K562 (cell line): Measurements from ENCODE around the gene RALGPS1. TPM values are rescaled to one million over a fixed set of nuclear protein-coding genes. Genes with fewer than 3 reads are reported as not detected.

Source experiments
- ATAC-seq: fragments of 200-7000 bp; cut with Tn5 transposase; 3 replicates; pipeline ENCODE4 v1.9.1; 2020; ENCODE audit warnings: moderate library complexity
- BruUV-seq: library from RNA; stranded (reverse); fragments of 400-500 nt; replicated peaks from 2 replicates; lab custom pipeline; 2021; lab: Mats Ljungman, UMichigan
- CTCF ChIA-PET: fragments of 300-600 bp; formaldehyde crosslinking; extraction: SDS; loops from one replicate; lab custom pipeline; 2021; ENCODE audit warnings: low intra/inter-chr PET ratio; lab: Yijun Ruan, JAX
- POLR2A ChIA-PET: fragments of 300-600, 350-650 bp; sonication (Branson Sonifier 250); formaldehyde crosslinking; extraction: SDS; loops from one replicate; lab custom pipeline; 2021; ENCODE audit warnings: antibody characterized with exemption, inconsistent platforms; lab: Yijun Ruan, JAX
- DNase-seq, 4 experiments: peaks; one replicate each; pipeline versions ENCODE4 v3.0.0 to v3.0.0-alpha.2; 2011 to 2018; ENCODE audit warnings: low spot score in 3 of 4, mixed read lengths in 3 of 4; ENCODE audit errors: extremely low read depth in 1 of 4
- FAIRE-seq: peaks from 2 replicates; lab custom pipeline; 2011; peaks lifted over from hg19 to GRCh38; lab: Jason Lieb, UNC
- H2AFZ ChIP-seq: 2 replicates; pipeline ENCODE4 v1.6.0; 2011; ENCODE audit warnings: low read depth, low read length, control low read depth, inconsistent platforms
- H3K27ac ChIP-seq: fragments of 200-600 bp; 3 replicates; pipeline ENCODE4 v1.8.0; 2011; ENCODE audit warnings: low read depth, mild to moderate bottlenecking, control low read depth, inconsistent platforms, low read length, moderate library complexity, mixed read lengths; ENCODE audit errors: extremely low read depth
- H3K27me3 ChIP-seq, 2 experiments: fragments of 300-600 bp in 1 of 2; 2 replicates in 1 of 2; 3 replicates in 1 of 2; pipeline versions ENCODE4 v1.6.0 to v1.8.0; 2011; ENCODE audit warnings: inconsistent platforms in 2 of 2, low read length in 2 of 2, mild to moderate bottlenecking in 1 of 2, mixed read lengths in 1 of 2, moderate library complexity in 1 of 2; ENCODE audit not compliant: control insufficient read depth in 2 of 2, insufficient read depth in 2 of 2
- H3K36me3 ChIP-seq: fragments of 300-600 bp; 3 replicates; pipeline ENCODE4 v1.8.0; 2011; ENCODE audit warnings: mild to moderate bottlenecking, low read length, inconsistent platforms; ENCODE audit not compliant: control insufficient read depth, insufficient read depth
- H3K4me1 ChIP-seq, 2 experiments: fragments of 200-600 bp in 1 of 2; replicated peaks in 1 of 2; 2 replicates in 1 of 2; 3 replicates in 1 of 2; pipeline versions ENCODE4 v1.5.1 to v1.8.0; 2011; ENCODE audit warnings: inconsistent platforms in 2 of 2, low read length in 2 of 2, mild to moderate bottlenecking in 1 of 2, mixed read lengths in 1 of 2, moderate library complexity in 1 of 2; ENCODE audit not compliant: control insufficient read depth in 2 of 2, insufficient read depth in 2 of 2
- H3K4me2 ChIP-seq: 2 replicates; pipeline ENCODE4 v1.6.1; 2011; ENCODE audit warnings: low read length, control low read depth, inconsistent platforms, mixed read lengths; ENCODE audit not compliant: insufficient read depth
- H3K4me3 ChIP-seq: fragments of 200-600 bp; sonication (generic), shearing (Covaris generic); 2 replicates; pipeline ENCODE4 v1.5.1; 2016; ENCODE audit warnings: control low read depth, inconsistent platforms
- H3K79me2 ChIP-seq: fragments of 200-600 bp; 3 replicates; pipeline ENCODE4 v1.8.0; 2011; ENCODE audit warnings: low read length, inconsistent platforms; ENCODE audit not compliant: control insufficient read depth, insufficient read depth
- H3K9ac ChIP-seq, 2 experiments: 2 replicates each; pipeline versions ENCODE4 v1.6.0 to v1.6.1; 2011; ENCODE audit warnings: low read depth in 2 of 2, low read length in 2 of 2, control low read depth in 1 of 2, inconsistent platforms in 1 of 2, mild to moderate bottlenecking in 1 of 2, mixed read lengths in 1 of 2; ENCODE audit not compliant: insufficient read depth in 1 of 2
- H3K9me1 ChIP-seq: one replicate; pipeline ENCODE4 v1.6.0; 2011; ENCODE audit warnings: inconsistent platforms, mild to moderate bottlenecking, low read length, moderate library complexity; ENCODE audit not compliant: control insufficient read depth, insufficient read depth
- H3K9me3 ChIP-seq: replicated peaks from 2 replicates; pipeline ENCODE4 v1.5.1; 2011; ENCODE audit warnings: low read depth, low read length, inconsistent platforms; ENCODE audit not compliant: control insufficient read depth, insufficient read depth
- H4K20me1 ChIP-seq: replicated peaks from 2 replicates; pipeline ENCODE4 v1.6.1; 2011; ENCODE audit warnings: low read length, inconsistent platforms, mixed read lengths; ENCODE audit not compliant: control insufficient read depth, insufficient read depth
- BCLAF1 ChIP-seq, 2 experiments: fragments of 450-650 bp in 1 of 2; IDR thresholded peaks; 2 replicates each; pipeline ENCODE4 v1.6.1; 2011 to 2017; ENCODE audit warnings: low read depth in 2 of 2, antibody characterized with exemption in 1 of 2, borderline replicate concordance in 1 of 2, low read length in 1 of 2, mild to moderate bottlenecking in 1 of 2, mixed read lengths in 1 of 2; ENCODE audit not compliant: control insufficient read depth in 1 of 2
- CBFA2T2 ChIP-seq: fragments of 450-650 bp; conservative IDR thresholded peaks from 2 replicates; pipeline ENCODE4 v1.6.1; 2017; ENCODE audit warnings: mild to moderate bottlenecking
- CBX1 ChIP-seq: sonication (generic); IDR thresholded peaks from 2 replicates; pipeline ENCODE4 v1.6.1; 2016; ENCODE audit warnings: antibody characterized with exemption, low read depth, mild to moderate bottlenecking
- CEBPB ChIP-seq: fragments of 450-650 bp; IDR thresholded peaks from 2 replicates; pipeline ENCODE4 v1.6.1; 2016; ENCODE audit warnings: missing genetic modification characterization, missing compliant biosample characterization
- KAT7 ChIP-seq: sonication (generic); formaldehyde crosslinking; IDR thresholded peaks from 2 replicates; pipeline ENCODE4 v1.8.0; 2022; ENCODE audit warnings: missing genetic modification reagents, mild to moderate bottlenecking, borderline replicate concordance
- POLR2A ChIP-seq: fragments of 450-650 bp; conservative IDR thresholded peaks from 2 replicates; pipeline ENCODE4 v1.6.1; 2016
- SFPQ ChIP-seq: fragments of 200-400 bp; formaldehyde crosslinking; IDR thresholded peaks from 2 replicates; pipeline ENCODE4 v1.6.1; 2017; ENCODE audit warnings: mild to moderate bottlenecking, low read depth, low read length, moderate library complexity
- ZBTB26 ChIP-seq: fragments of 450-650 bp; formaldehyde crosslinking; IDR thresholded peaks from 2 replicates; pipeline ENCODE4 v1.4.0; 2022; ENCODE audit warnings: missing genetic modification characterization
- ZBTB9 ChIP-seq: fragments of 450-650 bp; formaldehyde crosslinking; IDR thresholded peaks from 2 replicates; pipeline ENCODE4 v1.4.0; 2020; ENCODE audit warnings: mild to moderate bottlenecking, moderate library complexity
- ZNF395 ChIP-seq: fragments of 200-800 bp; sonication (Bioruptor generic); IDR thresholded peaks from 2 replicates; pipeline ENCODE4 v1.6.1; 2017; ENCODE audit warnings: missing genetic modification characterization, missing compliant biosample characterization
- ZNF79 ChIP-seq: fragments of 250-450 bp; sonication (Bioruptor Pico); IDR thresholded peaks from 2 replicates; pipeline ENCODE4 v1.4.0; 2020; ENCODE audit warnings: low read depth, mild to moderate bottlenecking, moderate library complexity
- WGBS: fragments of 100-300 bp; shearing (Covaris generic); methylation state at CpG from one replicate; pipeline ENCODE4 v1.1.6; 2016; ENCODE audit warnings: low coverage, mixed read lengths; ENCODE audit not compliant: insufficient coverage; ENCODE audit errors: missing lambda C conversion rate; 5-methylcytosine and 5-hydroxymethylcytosine counted together
- in situ Hi-C: fragments of 300-500 bp; cut with MboI; formaldehyde crosslinking; loops from 4 replicates; pipeline ENCODE4 v1.15.0; 2018; ENCODE audit warnings: inconsistent platforms, mixed read lengths
- intact Hi-C: fragments of 100-400 bp; cut with micrococcal nuclease; formaldehyde crosslinking; loops from 2 replicates; pipeline ENCODE4 v1.14.2; 2022
- polyA plus RNA-seq, 8 experiments: library from polyadenylated mRNA; depleted of rRNA in 4 of 8; stranded (reverse) in 5 of 8; unstranded in 3 of 8; fragments of >200 nt; fragmentation: Nextera tagmentation in 2 of 8; fragmentation: Illumina TruSeq in 1 of 8; extraction: Ambion mirVana in 2 of 8; extraction: Trizol in 1 of 8; gene quantifications; 2 replicates each; pipeline versions ENCODE4 v1.2.1 to v1.2.3, GENCODE V29; 2011 to 2014; ENCODE audit warnings: inconsistent platforms in 1 of 8, missing spikeins in 1 of 8
- total RNA-seq, 7 experiments: library from RNA; depleted of rRNA in 6 of 7; stranded (reverse); fragments of >200 nt in 6 of 7; fragmentation: Illumina TruSeq in 2 of 7; extraction: Trizol in 2 of 7; gene quantifications; 2 replicates each; pipeline versions ENCODE4 v1.2.1 to v1.2.3, GENCODE V29; 2011 to 2021; ENCODE audit warnings: low replicate concordance in 1 of 7
- TF ChIP-seq, protein P1 (sequence below): fragments of 450-650 bp; IDR thresholded peaks from 2 replicates; pipeline ENCODE4 v1.6.1; 2016

Gene RALGPS1
- total and polyA plus RNA-seq, 9 of the 15 experiments (the other 6 are each of a cell fraction or from before 2014, with no cell fraction given) = 0.04 to 2.6 (median 1.5) TPM

DNA sequence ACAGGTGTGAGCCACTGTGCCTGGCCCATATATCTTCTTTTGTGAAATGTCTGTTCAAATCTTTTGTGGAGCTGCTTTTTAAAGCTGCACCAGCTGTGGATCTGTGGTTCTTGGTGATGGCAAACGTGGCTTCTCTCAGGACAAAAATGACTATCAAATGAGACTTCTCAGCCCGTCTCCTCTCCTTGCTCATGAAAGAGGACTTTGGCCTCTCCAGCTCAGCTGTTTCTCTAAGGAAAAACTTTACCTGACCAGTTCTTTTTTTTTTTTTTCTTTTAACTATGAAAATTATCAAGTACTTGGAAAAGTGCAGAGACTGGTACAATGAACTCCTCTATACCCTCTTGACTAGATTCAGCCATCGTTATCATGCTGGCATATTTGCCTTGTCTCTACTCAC is 44.8 kb downstream of the RALGPS1 start:
- in situ Hi-C loops = no loop called here
- no peak overlapping the region for H3K9ac ChIP-seq
- WGBS = 11% methylated on average over 3 of the region's 3 CpGs
- no TSS peak for BruUV-seq
- no peak overlapping the region for H3K27ac ChIP-seq
- ChIA-PET POLR2A (no interaction called here), CTCF (no interaction called here)
- FAIRE-seq = no peak
- peaks cover 5 to 18% of the 10 kb centered on the region in 2 experiments; a peak in 3 of 5 replicates for H3K4me1 ChIP-seq
- no peaks in the 10 kb centered on the region for H3K9me3 ChIP-seq
- no peak overlapping the region for H3K4me2 ChIP-seq
- H3K9me1 ChIP-seq = no peaks in the 10 kb centered on the region
- intact Hi-C loops = no loop called here
- H4K20me1 ChIP-seq = no peaks in the 10 kb centered on the region
- H3K4me3 ChIP-seq = no peak overlapping the region
- peaks cover 0 to 6% of the 10 kb centered on the region in 2 experiments; a peak in 2 of 5 replicates for H3K27me3 ChIP-seq
- no peak for DNase-seq
- no peak for ATAC-seq
- H3K36me3 ChIP-seq = no peaks in the 10 kb centered on the region
- no peak overlapping the region for H2AFZ ChIP-seq
- no peaks in the 10 kb centered on the region for H3K79me2 ChIP-seq
- TF ChIP-seq SFPQ = no peak
- no peak for TF ChIP-seq CBFA2T2
- no peak for TF ChIP-seq KAT7 (CRISPR knock-in tag)
- TF ChIP-seq ZBTB9 (CRISPR knock-in tag) = no peak
- no peak for TF ChIP-seq ZNF79
- no peak for TF ChIP-seq BCLAF1 (IDR thresholded peaks at IDR 0.05; ENCODE audit: borderline replicate concordance in 1 of 2, control insufficient read depth in 1 of 2, low read depth in 2 of 2, low read length in 1 of 2)
- no peak for TF ChIP-seq POLR2A
- TF ChIP-seq ZNF395 (CRISPR knock-in tag) = no peak
- TF ChIP-seq, protein P1, sequence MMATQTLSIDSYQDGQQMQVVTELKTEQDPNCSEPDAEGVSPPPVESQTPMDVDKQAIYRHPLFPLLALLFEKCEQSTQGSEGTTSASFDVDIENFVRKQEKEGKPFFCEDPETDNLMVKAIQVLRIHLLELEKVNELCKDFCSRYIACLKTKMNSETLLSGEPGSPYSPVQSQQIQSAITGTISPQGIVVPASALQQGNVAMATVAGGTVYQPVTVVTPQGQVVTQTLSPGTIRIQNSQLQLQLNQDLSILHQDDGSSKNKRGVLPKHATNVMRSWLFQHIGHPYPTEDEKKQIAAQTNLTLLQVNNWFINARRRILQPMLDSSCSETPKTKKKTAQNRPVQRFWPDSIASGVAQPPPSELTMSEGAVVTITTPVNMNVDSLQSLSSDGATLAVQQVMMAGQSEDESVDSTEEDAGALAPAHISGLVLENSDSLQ = no peak
- no peak for TF ChIP-seq CEBPB
- no peak for TF ChIP-seq CBX1
- no peak for TF ChIP-seq ZBTB26 (CRISPR knock-in tag)
